Neural crest cell (in vitro differentiated cells): Measurements from ENCODE around the gene RASSF1. TPM values are rescaled to one million over a fixed set of nuclear protein-coding genes. Genes with fewer than 3 reads are reported as not detected.

Source experiments
- DNase-seq: peaks from one replicate; pipeline ENCODE4 v3.0.0; 2021; ENCODE audit warnings: low read depth, mixed read lengths, low spot score
- H3K27ac Mint-ChIP-seq: one replicate; pipeline ENCODE4 v1.8.0; 2021; ENCODE audit warnings: mild to moderate bottlenecking, mixed read lengths; ENCODE audit not compliant: unreplicated experiment
- H3K27me3 Mint-ChIP-seq: 2 replicates; pipeline ENCODE4 v1.8.0; 2021; ENCODE audit warnings: low read depth, mild to moderate bottlenecking, mixed read lengths
- H3K36me3 Mint-ChIP-seq: 2 replicates; pipeline ENCODE4 v1.8.0; 2021; ENCODE audit warnings: low read depth, mild to moderate bottlenecking, mixed read lengths
- H3K4me1 Mint-ChIP-seq: 2 replicates; pipeline ENCODE4 v1.8.0; 2021; ENCODE audit warnings: mixed read lengths
- H3K4me3 Mint-ChIP-seq: one replicate; pipeline ENCODE4 v1.8.0; 2021; ENCODE audit warnings: mild to moderate bottlenecking, mixed read lengths
- H3K9me3 Mint-ChIP-seq: 2 replicates; pipeline ENCODE4 v1.8.0; 2021; ENCODE audit warnings: mixed read lengths
- total RNA-seq: library from RNA; stranded (reverse); gene quantifications from 2 replicates; pipeline ENCODE4 v1.2.1, GENCODE V29; 2021
- TF ChIP-seq, protein P1 (sequence below): fragments of 200-600 bp; sonication (generic); conservative IDR thresholded peaks from 2 replicates; pipeline ENCODE4 v1.5.0; 2021; ENCODE audit warnings: antibody characterized with exemption, mild to moderate bottlenecking

Gene RASSF1
- total RNA-seq, 1 donor from 2014 or later: 15.1 TPM

DNA sequence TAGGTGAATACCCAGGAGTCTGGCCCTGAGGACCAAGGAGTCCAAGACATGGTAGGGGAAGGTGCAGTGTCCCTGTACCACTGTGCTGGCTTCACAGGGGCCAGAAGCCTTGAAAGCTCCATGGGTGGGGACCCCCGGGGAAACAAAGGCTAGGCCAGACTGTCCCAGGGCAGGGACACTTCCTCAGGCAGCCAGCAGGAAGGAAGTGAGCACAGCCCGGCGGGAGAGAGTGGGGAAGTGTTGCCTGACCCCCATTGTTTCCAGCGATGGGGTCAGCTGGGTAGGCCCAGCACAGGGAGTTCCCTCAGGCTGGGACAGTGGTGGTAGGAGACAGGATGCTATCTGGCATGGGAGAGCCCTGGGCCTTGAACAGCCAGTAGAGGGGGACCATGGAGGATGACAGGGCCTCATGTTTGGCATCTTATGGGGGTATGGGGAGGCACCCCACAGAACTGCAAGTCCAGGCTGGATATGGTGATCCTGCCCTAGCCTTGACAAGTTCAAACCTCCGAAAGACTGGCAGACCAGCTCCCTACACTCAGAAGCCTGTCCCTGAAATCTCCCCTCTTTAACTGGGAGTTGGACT is 16.9 kb downstream of the RASSF1 start:
- Mint-ChIP-seq H3K4me1 (peaks cover 58% of the 10 kb centered on the region), H3K27me3 (no peaks in the 10 kb centered on the region), H3K36me3 (peaks cover 11% of the 10 kb centered on the region), H3K4me3 (peak overlapping the region; percentile 94), H3K9me3 (no peaks in the 10 kb centered on the region), H3K27ac (no peak overlapping the region)
- no peak for DNase-seq
- TF ChIP-seq, protein P1, sequence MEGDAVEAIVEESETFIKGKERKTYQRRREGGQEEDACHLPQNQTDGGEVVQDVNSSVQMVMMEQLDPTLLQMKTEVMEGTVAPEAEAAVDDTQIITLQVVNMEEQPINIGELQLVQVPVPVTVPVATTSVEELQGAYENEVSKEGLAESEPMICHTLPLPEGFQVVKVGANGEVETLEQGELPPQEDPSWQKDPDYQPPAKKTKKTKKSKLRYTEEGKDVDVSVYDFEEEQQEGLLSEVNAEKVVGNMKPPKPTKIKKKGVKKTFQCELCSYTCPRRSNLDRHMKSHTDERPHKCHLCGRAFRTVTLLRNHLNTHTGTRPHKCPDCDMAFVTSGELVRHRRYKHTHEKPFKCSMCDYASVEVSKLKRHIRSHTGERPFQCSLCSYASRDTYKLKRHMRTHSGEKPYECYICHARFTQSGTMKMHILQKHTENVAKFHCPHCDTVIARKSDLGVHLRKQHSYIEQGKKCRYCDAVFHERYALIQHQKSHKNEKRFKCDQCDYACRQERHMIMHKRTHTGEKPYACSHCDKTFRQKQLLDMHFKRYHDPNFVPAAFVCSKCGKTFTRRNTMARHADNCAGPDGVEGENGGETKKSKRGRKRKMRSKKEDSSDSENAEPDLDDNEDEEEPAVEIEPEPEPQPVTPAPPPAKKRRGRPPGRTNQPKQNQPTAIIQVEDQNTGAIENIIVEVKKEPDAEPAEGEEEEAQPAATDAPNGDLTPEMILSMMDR: no peak

DNA sequence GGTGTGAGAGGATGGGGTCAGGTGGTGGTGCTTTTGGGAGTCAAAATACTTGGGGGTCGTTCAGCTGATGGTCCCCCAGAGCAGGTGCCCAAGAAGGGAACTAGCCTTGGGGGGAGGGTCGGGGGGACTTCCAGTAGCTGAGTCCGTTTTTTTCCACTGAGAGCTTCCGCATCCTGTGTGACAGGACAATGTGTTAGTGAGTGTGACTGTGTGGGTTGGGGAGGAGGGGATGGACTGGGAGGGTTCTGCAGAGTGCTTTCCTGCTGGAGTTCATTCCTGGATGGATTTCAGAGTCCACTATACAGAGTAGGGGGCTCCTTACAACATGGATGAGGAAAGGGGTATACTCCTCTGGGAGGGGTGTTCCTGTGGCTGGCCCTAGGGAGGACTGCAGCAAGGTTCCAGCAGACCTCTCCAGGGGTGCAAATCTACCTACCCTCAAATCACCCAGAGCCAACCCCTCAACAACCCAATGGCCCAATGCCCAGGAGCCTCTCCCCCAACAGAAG is 17.5 kb downstream of the RASSF1 start:
- TF ChIP-seq, protein P1: no peak
- H3K27ac Mint-ChIP-seq: no peak overlapping the region
- peak overlapping the region; percentile 94 for H3K4me3 Mint-ChIP-seq
- no peak for DNase-seq
- peaks cover 13% of the 10 kb centered on the region for H3K36me3 Mint-ChIP-seq
- no peaks in the 10 kb centered on the region for H3K27me3 Mint-ChIP-seq
- H3K9me3 Mint-ChIP-seq: no peaks in the 10 kb centered on the region
- peaks cover 58% of the 10 kb centered on the region for H3K4me1 Mint-ChIP-seq

DNA sequence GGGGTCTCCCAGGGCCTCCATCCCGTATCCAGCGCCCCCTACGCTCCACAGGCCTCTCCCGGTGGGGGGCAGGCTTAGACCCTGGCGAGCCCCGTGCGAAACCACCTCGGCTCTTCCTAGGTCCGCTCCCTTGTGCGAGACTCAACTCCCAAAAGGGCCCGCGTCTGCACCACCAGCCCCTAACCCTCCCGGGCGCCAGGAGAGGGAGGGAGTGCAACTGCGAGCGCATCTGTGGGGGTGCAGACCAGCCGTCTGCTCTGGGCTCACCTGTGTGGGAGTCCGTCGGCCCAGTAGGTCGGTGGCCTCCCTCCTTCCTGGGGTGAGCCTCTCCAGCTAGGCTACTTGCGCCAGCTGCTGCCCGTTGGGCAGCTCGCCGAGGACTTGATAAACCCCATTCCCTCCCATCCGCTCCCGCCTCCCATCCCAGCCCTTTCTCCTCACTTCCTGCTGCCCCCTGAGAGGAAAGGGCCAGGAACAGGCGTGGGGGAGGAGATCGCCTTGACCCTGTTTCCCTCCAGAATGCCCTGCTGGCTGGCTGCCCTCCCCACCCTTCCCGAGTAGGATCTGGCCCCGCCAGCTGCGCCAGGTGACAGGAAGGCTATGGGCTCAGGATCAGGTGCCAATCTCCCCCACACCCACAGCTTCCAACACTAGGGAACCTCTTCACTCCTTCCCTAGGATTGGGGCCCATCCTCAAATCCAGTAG is 18.1 kb downstream of the RASSF1 start, which contains the start of gene HYAL2:
HYAL2 (minus strand) TSS at position 360 of the 706 bp plus-strand sequence. CDS start 2,256 bp downstream, outside the sequence.
- H3K4me3 Mint-ChIP-seq: peak within 1 kb of the TSS; percentile 94
- H3K4me1 Mint-ChIP-seq: peaks cover 56% of the 10 kb centered on the region
- peaks cover 10% of the 10 kb centered on the region for H3K36me3 Mint-ChIP-seq
- TF ChIP-seq, protein P1: no peak
- DNase-seq: no peak
- peak within 1 kb of the TSS; percentile 100 for H3K27ac Mint-ChIP-seq
- H3K9me3 Mint-ChIP-seq: no peaks in the 10 kb centered on the region
- no peaks in the 10 kb centered on the region for H3K27me3 Mint-ChIP-seq

DNA sequence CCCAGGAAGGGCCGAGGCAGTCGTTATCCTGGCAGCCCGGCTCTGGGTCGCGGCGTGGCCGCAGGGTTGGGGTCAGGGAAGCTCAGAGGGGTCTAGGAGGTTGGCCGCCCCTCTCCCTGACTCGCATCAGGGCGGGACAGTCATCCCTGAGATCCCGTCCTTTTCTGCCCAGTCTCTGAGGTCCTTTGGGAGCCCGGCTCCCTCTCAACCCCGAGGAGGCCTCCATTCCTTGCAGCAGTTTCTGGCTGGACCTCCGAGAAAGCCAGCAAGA is 18.6 kb downstream of the RASSF1 start:
- H3K9me3 Mint-ChIP-seq: no peaks in the 10 kb centered on the region
- DNase-seq: no peak
- TF ChIP-seq, protein P1: no peak
- H3K4me3 Mint-ChIP-seq: peak overlapping the region; percentile 94
- H3K4me1 Mint-ChIP-seq: peaks cover 53% of the 10 kb centered on the region
- H3K27me3 Mint-ChIP-seq: no peaks in the 10 kb centered on the region
- peaks cover 10% of the 10 kb centered on the region for H3K36me3 Mint-ChIP-seq
- H3K27ac Mint-ChIP-seq: peak overlapping the region; percentile 100

DNA sequence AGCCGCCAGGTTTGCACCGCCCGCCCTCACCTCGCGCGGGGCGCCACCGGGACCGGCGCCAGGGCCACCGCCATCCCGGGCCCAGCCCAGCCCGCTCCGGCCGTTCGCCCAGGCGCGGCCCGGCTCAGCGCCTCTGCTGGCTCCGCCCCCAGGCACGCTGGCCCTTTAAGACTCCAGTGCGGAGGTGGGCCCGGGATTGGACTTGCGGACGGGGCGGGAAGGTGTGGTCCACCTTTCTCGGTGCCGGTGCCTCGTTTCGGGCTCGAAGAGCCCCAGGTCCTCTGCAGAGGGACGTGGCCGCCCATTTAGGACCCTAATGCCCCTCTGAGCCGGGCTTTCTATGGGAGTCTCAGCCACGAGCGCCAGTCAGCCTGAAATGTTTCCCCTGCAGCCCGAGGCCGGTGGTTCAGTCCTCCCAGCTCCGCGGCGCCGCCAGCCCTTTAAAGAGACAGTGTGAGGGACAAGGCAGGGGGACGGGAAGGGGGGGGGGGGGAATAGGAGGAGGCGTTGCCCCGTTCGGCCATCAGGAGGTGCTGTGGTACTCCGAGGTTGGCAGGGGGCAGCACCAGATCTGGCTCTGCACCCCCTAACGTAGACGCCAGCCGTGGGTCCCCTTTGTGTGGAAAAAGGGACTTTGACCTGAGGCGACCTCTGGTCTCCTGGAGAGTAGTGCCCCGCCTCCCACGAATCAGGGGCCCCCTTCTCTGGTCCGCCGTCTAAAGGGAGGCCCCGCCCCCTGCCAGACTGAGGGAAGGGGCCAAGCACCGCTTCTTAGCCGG is 19.1 kb downstream of the RASSF1 start:
- DNase-seq: peak; percentile 85
- no peaks in the 10 kb centered on the region for H3K9me3 Mint-ChIP-seq
- H3K27me3 Mint-ChIP-seq: no peaks in the 10 kb centered on the region
- peaks cover 12% of the 10 kb centered on the region for H3K36me3 Mint-ChIP-seq
- peaks cover 53% of the 10 kb centered on the region for H3K4me1 Mint-ChIP-seq
- H3K27ac Mint-ChIP-seq: peak overlapping the region; percentile 100
- H3K4me3 Mint-ChIP-seq: peak overlapping the region; percentile 94
- TF ChIP-seq, protein P1: peak; percentile 73
